A549 (cell line): ENCODE data around the gene EMX1. TPM values are rescaled to one million over a fixed set of nuclear protein-coding genes. Genes with fewer than 3 reads are reported as not detected.
"Not testable (repeated sequence)": the region's sequence is repeated elsewhere in the genome, so short reads cannot be mapped to it uniquely, and the experiment has no call there.

Experiments used
- ATAC-seq, 2 experiments: fragments of 200-7000 bp in 1 of 2; fragments of >200 bp in 1 of 2; cut with Nextera tagmentation in 1 of 2; cut with Tn5 transposase in 1 of 2; 3 replicates each; pipeline versions ENCODE4 v1.8.0 to v1.9.1; 2018 to 2020; ENCODE audit warnings: mild to moderate bottlenecking in 1 of 2, moderate library complexity in 1 of 2
- CTCF ChIA-PET: fragments of 300-600 bp; sonication (Branson Sonifier 250); formaldehyde crosslinking; extraction: SDS; loops from one replicate; lab custom pipeline; 2021; ENCODE audit warnings: antibody characterized with exemption, inconsistent platforms; lab: Yijun Ruan, JAX
- POLR2A ChIA-PET: fragments of 350-600 bp; formaldehyde crosslinking; extraction: SDS; loops from one replicate; lab custom pipeline; 2021; ENCODE audit warnings: antibody characterized with exemption, inconsistent platforms; lab: Yijun Ruan, JAX
- DNase-seq, 2 experiments: peaks; one replicate each; pipeline versions ENCODE4 v3.0.0 to v3.0.0-alpha.2; 2011 to 2016; ENCODE audit warnings: low read depth in 1 of 2, low spot score in 1 of 2
- FAIRE-seq: peaks from 2 replicates; lab custom pipeline; 2011; peaks lifted over from hg19 to GRCh38; lab: Jason Lieb, UNC
- H3K27ac ChIP-seq, 2 experiments: fragments of >200 bp; sonication (Bioruptor Twin); formaldehyde crosslinking; 3 replicates each; pipeline ENCODE4 v1.5.1; 2016 to 2017
- H3K4me1 ChIP-seq: fragments of >200 bp; sonication (Bioruptor Twin); formaldehyde crosslinking; 3 replicates; pipeline ENCODE4 v1.6.1; 2016
- H3K4me2 ChIP-seq: fragments of >200 bp; sonication (Bioruptor Twin); formaldehyde crosslinking; 3 replicates; pipeline ENCODE4 v1.6.1; 2016
- H3K4me3 ChIP-seq: fragments of >200 bp; sonication (Bioruptor Twin); formaldehyde crosslinking; 3 replicates; pipeline ENCODE4 v1.5.1; 2016
- H3K9me3 ChIP-seq: fragments of >200 bp; sonication (Bioruptor Twin); formaldehyde crosslinking; 3 replicates; pipeline ENCODE4 v1.6.1; 2016
- ATOH8 ChIP-seq: fragments of 250-450 bp; sonication (Bioruptor Pico); IDR thresholded peaks from 2 replicates; pipeline ENCODE4 v1.5.0; 2020; ENCODE audit warnings: low read depth, mild to moderate bottlenecking, moderate library complexity
- BHLHE40 ChIP-seq: IDR thresholded peaks from 2 replicates; pipeline ENCODE4 v1.6.1; 2012; ENCODE audit warnings: low read depth, low read length, inconsistent platforms
- EHMT2 ChIP-seq: fragments of 200-600 bp; sonication (generic); IDR thresholded peaks from 2 replicates; pipeline ENCODE4 v1.6.1; 2016; ENCODE audit warnings: antibody characterized with exemption, low read depth, mild to moderate bottlenecking, moderate library complexity
- ELK1 ChIP-seq: fragments of 150-350 bp; IDR thresholded peaks from 2 replicates; pipeline ENCODE4 v1.6.1; 2014; ENCODE audit warnings: low read depth, mild to moderate bottlenecking, low read length
- FOSB ChIP-seq: fragments of 250-450 bp; sonication (Bioruptor Pico); IDR thresholded peaks from 2 replicates; pipeline ENCODE4 v1.5.0; 2020; ENCODE audit warnings: mild to moderate bottlenecking, moderate library complexity
- FOSL2 ChIP-seq, 2 experiments: fragments of 450-650 bp in 1 of 2; fragments of >200 bp in 1 of 2; sonication (Bioruptor Twin) in 1 of 2; formaldehyde crosslinking; IDR thresholded peaks; 2 replicates each; pipeline versions ENCODE4 v1.5.0 to v1.6.1; 2016 to 2020; ENCODE audit warnings: mild to moderate bottlenecking in 1 of 2, moderate library complexity in 1 of 2
- FOXS1 ChIP-seq: fragments of 250-450 bp; sonication (Bioruptor Pico); IDR thresholded peaks from 2 replicates; pipeline ENCODE4 v1.5.0; 2020; ENCODE audit warnings: mild to moderate bottlenecking, moderate library complexity
- GATA3 ChIP-seq: IDR thresholded peaks from 2 replicates; pipeline ENCODE4 v1.6.1; 2012; ENCODE audit warnings: borderline replicate concordance
- HOXA7 ChIP-seq: fragments of 250-450 bp; sonication (Bioruptor Pico); IDR thresholded peaks from 2 replicates; pipeline ENCODE4 v1.5.0; 2020; ENCODE audit warnings: mild to moderate bottlenecking, moderate library complexity
- HOXB5 ChIP-seq: fragments of 250-450 bp; sonication (Bioruptor Pico); IDR thresholded peaks from 2 replicates; pipeline ENCODE4 v1.5.0; 2020; ENCODE audit warnings: mild to moderate bottlenecking, moderate library complexity
- KDM5A ChIP-seq: fragments of 200-600 bp; sonication (generic); IDR thresholded peaks from 2 replicates; pipeline ENCODE4 v1.6.1; 2016; ENCODE audit warnings: antibody characterized with exemption, mild to moderate bottlenecking
- MAX ChIP-seq: IDR thresholded peaks from 2 replicates; pipeline ENCODE4 v1.6.1; 2012
- MAZ ChIP-seq: fragments of 150-350 bp; IDR thresholded peaks from 2 replicates; pipeline ENCODE4 v1.6.1; 2014; ENCODE audit warnings: antibody characterized with exemption, low read depth, low read length, borderline replicate concordance
- NR3C1 ChIP-seq: fragments of >200 bp; sonication (Bioruptor Twin); formaldehyde crosslinking; IDR thresholded peaks from 3 replicates; pipeline ENCODE4 v1.6.1; 2017
- POLR2A ChIP-seq: IDR thresholded peaks from 2 replicates; pipeline ENCODE4 v1.6.1; 2012; ENCODE audit warnings: mild to moderate bottlenecking, low read length
- POLR2AphosphoS2 ChIP-seq: conservative IDR thresholded peaks from 2 replicates; pipeline ENCODE4 v1.6.1; 2012; ENCODE audit warnings: low read length, improper control_type of control experiment, inconsistent platforms
- RARB ChIP-seq: fragments of 250-450 bp; sonication (Bioruptor Pico); IDR thresholded peaks from 2 replicates; pipeline ENCODE4 v1.8.0; 2021; ENCODE audit warnings: mild to moderate bottlenecking, moderate library complexity
- SREBF2 ChIP-seq: fragments of 450-650 bp; IDR thresholded peaks from 2 replicates; pipeline ENCODE4 v1.6.1; 2014; ENCODE audit warnings: mild to moderate bottlenecking, moderate library complexity
- USF2 ChIP-seq: fragments of 450-650 bp; IDR thresholded peaks from 2 replicates; pipeline ENCODE4 v1.6.1; 2014; ENCODE audit warnings: antibody characterized with exemption
- ZNF302 ChIP-seq: fragments of 250-450 bp; sonication (Bioruptor Pico); IDR thresholded peaks from 2 replicates; pipeline ENCODE4 v1.9.0; 2021; ENCODE audit warnings: inconsistent platforms, mild to moderate bottlenecking, moderate library complexity
- WGBS: methylation state at CpG from one replicate; pipeline ENCODE4 v1.1.6; 2017; ENCODE audit errors: missing lambda C conversion rate; 5-methylcytosine and 5-hydroxymethylcytosine counted together
- polyA plus RNA-seq, 4 experiments: library from polyadenylated mRNA; depleted of rRNA in 3 of 4; stranded (reverse); fragments of >200 nt; fragmentation: RNase III in 1 of 4; extraction: RNeasy Plus Mini Kit Qiagen cat#74134 plus additional on column Dnase treatment in 1 of 4; gene quantifications; 2 replicates in 3 of 4; 3 replicates in 1 of 4; pipeline ENCODE4 v1.2.3, GENCODE V29; 2011 to 2017

The EMX1 gene
- polyA plus RNA-seq, 2 of the 4 experiments (the other 2 are of a cell fraction), result 0.05 TPM; not detected in 1

- POLR2A ChIA-PET, result no interaction called here
- 59% methylated on average over 5 of the region's 5 CpGs for WGBS
Observed at GRCh38 chr2:72900191-72900825, 17.0 kb upstream of the EMX1 start.

GRCh38 chr2:72901426-72901825, 15.9 kb upstream of the EMX1 start:
- Histone ChIP-seq H3K4me3 (no peak overlapping the region), H3K27ac (no peak overlapping the region), H3K4me1 (peaks cover 4% of the 10 kb centered on the region; the same call in 1 of the 3 replicates), H3K4me2 (no peak overlapping the region), H3K9me3 (peaks cover 15% of the 10 kb centered on the region)
- FAIRE-seq (no peak), DNase-seq (no peak), ATAC-seq (no peak)
- ChIA-PET POLR2A (no interaction called here), CTCF (interaction anchor here (0.8 to 3.3 kb wide), 6 partner anchors 8 to 263 kb away, joined by 3 to 32 read pairs (median 3); partner anchors contain the start of gene SPR)
- no peak for TF ChIP-seq BHLHE40
- no peak for TF ChIP-seq SREBF2
- no peak for TF ChIP-seq HOXB5 (CRISPR knock-in tag)
- 24% methylated on average over 3 of the region's 3 CpGs for WGBS

More at GRCh38 chr2:72900191-72900825, 17.0 kb upstream of the EMX1 start:
- H3K4me3 ChIP-seq, result no peak overlapping the region
- ATAC-seq (no peak), FAIRE-seq (no peak), DNase-seq (no peak)
- CTCF ChIA-PET, result interaction anchor here (1.1 to 3.3 kb wide), 4 partner anchors 7 to 74 kb away, joined by 3 to 32 read pairs (median 9); partner anchors contain the start of gene SPR
- H3K27ac ChIP-seq, result no peak overlapping the region
- H3K4me1 ChIP-seq, result peaks cover 8% of the 10 kb centered on the region; the same call in 1 of the 3 replicates
- peaks cover 6% of the 10 kb centered on the region; the same call in 1 of the 3 replicates for H3K9me3 ChIP-seq
- TF ChIP-seq NR3C1 (no peak), POLR2AphosphoS2 (no peak), KDM5A (no peak), USF2 (no peak), ZNF302 (CRISPR knock-in tag) (no peak), RARB (CRISPR knock-in tag) (no peak), MAZ (no peak), GATA3 (no peak), HOXA7 (CRISPR knock-in tag) (no peak), EHMT2 (no peak), FOSL2 (IDR thresholded peaks at IDR 0.05) (no peak), FOSL2 (CRISPR knock-in tag; IDR thresholded peaks at IDR 0.05) (no peak), ELK1 (no peak), ATOH8 (CRISPR knock-in tag) (no peak), SREBF2 (no peak), FOSB (no peak), FOXS1 (CRISPR knock-in tag) (no peak), POLR2A (no peak), MAX (no peak)
- H3K4me2 ChIP-seq, result no peak overlapping the region

- peaks cover 18% of the 10 kb centered on the region for H3K9me3 ChIP-seq
- H3K4me1 ChIP-seq, H3K4me3 ChIP-seq, FAIRE-seq, DNase-seq, H3K27ac ChIP-seq, POLR2A ChIA-PET, H3K4me2 ChIP-seq, ATAC-seq: not testable (repeated sequence)
- CTCF ChIA-PET, result interaction anchor here (0.6 to 5.7 kb wide), 5 partner anchors 12 to 256 kb away, joined by 3 to 58 read pairs (median 5); partner anchors contain the start of gene SPR
- WGBS, result 31% methylated on average over 13 of the region's 13 CpGs
Observed at GRCh38 chr2:72907369-72907768, 9.9 kb upstream of the EMX1 start.
